HUES64 (cell line): Measurements from ENCODE around the gene TCERG1L.

Experiments
- H3K27ac ChIP-seq: 2 replicates; pipeline ENCODE4 v1.7.0; 2013; ENCODE audit warnings: low read depth, low read length, inconsistent platforms
- H3K27me3 ChIP-seq: 2 replicates; pipeline ENCODE4 v1.6.1; 2013; ENCODE audit warnings: mild to moderate bottlenecking, low read length; ENCODE audit not compliant: insufficient read depth
- H3K36me3 ChIP-seq: 2 replicates; pipeline ENCODE4 v1.6.1; 2013; ENCODE audit warnings: mild to moderate bottlenecking, low read length; ENCODE audit not compliant: insufficient read depth
- H3K4me1 ChIP-seq: 2 replicates; pipeline ENCODE4 v1.6.1; 2013; ENCODE audit warnings: mild to moderate bottlenecking, low read length, moderate library complexity; ENCODE audit not compliant: insufficient read depth
- H3K4me3 ChIP-seq: 2 replicates; pipeline ENCODE4 v1.5.1; 2013; ENCODE audit warnings: mild to moderate bottlenecking, low read length, moderate library complexity
- H3K9ac ChIP-seq: 2 replicates; pipeline ENCODE4 v1.6.1; 2013; ENCODE audit warnings: mild to moderate bottlenecking, low read depth, low read length
- H3K9me3 ChIP-seq: 2 replicates; pipeline ENCODE4 v1.6.1; 2013; ENCODE audit warnings: low read depth, low read length; ENCODE audit not compliant: insufficient read depth
- WGBS: fragments of 150-250, 120-280 bp; methylation state at CpG from one replicate; pipeline ENCODE4 v1.1.7; 2013; ENCODE audit warnings: missing lambda C conversion rate; 5-methylcytosine and 5-hydroxymethylcytosine counted together

Gene TCERG1L

GRCh38 chr10:131280101-131280500 lies 31.4 kb downstream of the TCERG1L start:
- no peaks in the 10 kb centered on the region for H3K36me3 ChIP-seq
- no peaks in the 10 kb centered on the region for H3K27me3 ChIP-seq
- 34% methylated on average over 1 of the region's 1 CpG for WGBS
- H3K9me3 ChIP-seq, result no peaks in the 10 kb centered on the region
- H3K4me1 ChIP-seq, result 0 out of 2 replicates have a peak, but pooled peaks cover 7% of the 10 kb centered on the region
- no peak overlapping the region for H3K4me3 ChIP-seq
- H3K27ac ChIP-seq, result no peak overlapping the region; the same call in 1 of the 2 replicates
- no peak overlapping the region for H3K9ac ChIP-seq

- Histone ChIP-seq H3K4me1 (0 out of 2 replicates have a peak, but pooled peaks cover 7% of the 10 kb centered on the region), H3K9me3 (no peaks in the 10 kb centered on the region), H3K27me3 (no peaks in the 10 kb centered on the region), H3K36me3 (no peaks in the 10 kb centered on the region), H3K9ac (no peak overlapping the region), H3K27ac (peak overlapping the region; percentile 5; the same call in 1 of the 2 replicates), H3K4me3 (no peak overlapping the region)
- 93% methylated on average over 9 of the region's 9 CpGs for WGBS
These were observed 32.0 kb downstream of the TCERG1L start for GRCh38 chr10:131279516-131279915.

GRCh38 chr10:131277969-131278368 lies 33.6 kb downstream of the TCERG1L start:
- no peak overlapping the region for H3K27ac ChIP-seq
- WGBS, result 95% methylated on average over 12 of the region's 12 CpGs

GRCh38 chr10:131277278-131277677 lies 34.2 kb downstream of the TCERG1L start:
- Histone ChIP-seq H3K27me3 (no peaks in the 10 kb centered on the region), H3K9ac (no peak overlapping the region), H3K4me3 (no peak overlapping the region), H3K36me3 (no peaks in the 10 kb centered on the region), H3K9me3 (no peaks in the 10 kb centered on the region), H3K27ac (no peak overlapping the region), H3K4me1 (0 out of 2 replicates have a peak, but pooled peaks cover 7% of the 10 kb centered on the region)
- WGBS, result 95% methylated on average over 12 of the region's 12 CpGs

More at GRCh38 chr10:131277969-131278368, 33.6 kb downstream of the TCERG1L start:
- 0 out of 2 replicates have a peak, but pooled peaks cover 7% of the 10 kb centered on the region for H3K4me1 ChIP-seq
- no peaks in the 10 kb centered on the region for H3K27me3 ChIP-seq
- H3K9me3 ChIP-seq, result no peaks in the 10 kb centered on the region
- no peak overlapping the region for H3K4me3 ChIP-seq
- no peak overlapping the region for H3K9ac ChIP-seq
- H3K36me3 ChIP-seq, result no peaks in the 10 kb centered on the region

GRCh38 chr10:131275691-131276090 lies 35.8 kb downstream of the TCERG1L start:
- Histone ChIP-seq H3K9ac (no peak overlapping the region), H3K4me3 (no peak overlapping the region), H3K9me3 (no peaks in the 10 kb centered on the region), H3K36me3 (no peaks in the 10 kb centered on the region), H3K27me3 (no peaks in the 10 kb centered on the region), H3K27ac (no peak overlapping the region), H3K4me1 (0 out of 2 replicates have a peak, but pooled peaks cover 7% of the 10 kb centered on the region)
- WGBS, result 97% methylated on average over 4 of the region's 4 CpGs

- H3K27ac ChIP-seq, result no peak overlapping the region
- H3K27me3 ChIP-seq, result no peaks in the 10 kb centered on the region
- H3K36me3 ChIP-seq, result no peaks in the 10 kb centered on the region
- H3K4me1 ChIP-seq, result 0 out of 2 replicates have a peak, but pooled peaks cover under 1% of the 10 kb centered on the region
- no peak overlapping the region for H3K4me3 ChIP-seq
- 96% methylated on average over 5 of the region's 5 CpGs for WGBS
- H3K9ac ChIP-seq, result no peak overlapping the region
- no peaks in the 10 kb centered on the region for H3K9me3 ChIP-seq
These were observed 36.6 kb downstream of the TCERG1L start for GRCh38 chr10:131274883-131275282.

- H3K9ac ChIP-seq, result no peak overlapping the region
- no peaks in the 10 kb centered on the region for H3K27me3 ChIP-seq
- H3K4me1 ChIP-seq, result no peaks in the 10 kb centered on the region
- no peak overlapping the region for H3K4me3 ChIP-seq
- H3K36me3 ChIP-seq, result no peaks in the 10 kb centered on the region
- H3K9me3 ChIP-seq, result no peaks in the 10 kb centered on the region
- H3K27ac ChIP-seq, result no peak overlapping the region
- WGBS, result 94% methylated on average over 19 of the region's 19 CpGs
These were observed 37.2 kb downstream of the TCERG1L start for GRCh38 chr10:131274133-131274880.

- Histone ChIP-seq H3K27ac (no peak overlapping the region), H3K9ac (no peak overlapping the region), H3K4me3 (no peak overlapping the region), H3K9me3 (no peaks in the 10 kb centered on the region), H3K4me1 (no peaks in the 10 kb centered on the region), H3K36me3 (no peaks in the 10 kb centered on the region), H3K27me3 (no peaks in the 10 kb centered on the region)
- 91% methylated on average over 10 of the region's 10 CpGs for WGBS
These were observed 38.0 kb downstream of the TCERG1L start for GRCh38 chr10:131273476-131273875.

GRCh38 chr10:131272897-131273451 lies 38.5 kb downstream of the TCERG1L start:
- no peak overlapping the region for H3K9ac ChIP-seq
- WGBS, result 90% methylated on average over 15 of the region's 15 CpGs
- no peak overlapping the region for H3K4me3 ChIP-seq
- H3K27me3 ChIP-seq, result no peaks in the 10 kb centered on the region
- no peaks in the 10 kb centered on the region for H3K36me3 ChIP-seq
- no peak overlapping the region for H3K27ac ChIP-seq
- no peaks in the 10 kb centered on the region for H3K9me3 ChIP-seq
- no peaks in the 10 kb centered on the region for H3K4me1 ChIP-seq

- Histone ChIP-seq H3K27me3 (no peaks in the 10 kb centered on the region), H3K4me1 (no peaks in the 10 kb centered on the region), H3K36me3 (no peaks in the 10 kb centered on the region), H3K4me3 (no peak overlapping the region), H3K9ac (no peak overlapping the region), H3K9me3 (no peaks in the 10 kb centered on the region), H3K27ac (no peak overlapping the region)
- 95% methylated on average over 12 of the region's 12 CpGs for WGBS
These were observed 39.6 kb downstream of the TCERG1L start for GRCh38 chr10:131271966-131272365.

GRCh38 chr10:131271195-131271880 lies 40.2 kb downstream of the TCERG1L start:
- Histone ChIP-seq H3K27me3 (no peaks in the 10 kb centered on the region), H3K4me3 (no peak overlapping the region)
- 94% methylated on average over 13 of the region's 13 CpGs for WGBS

More at GRCh38 chr10:131271195-131271880, 40.2 kb downstream of the TCERG1L start:
- no peaks in the 10 kb centered on the region for H3K4me1 ChIP-seq
- H3K27ac ChIP-seq, result no peak overlapping the region
- H3K36me3 ChIP-seq, result no peaks in the 10 kb centered on the region
- no peaks in the 10 kb centered on the region for H3K9me3 ChIP-seq
- H3K9ac ChIP-seq, result no peak overlapping the region
